IPS-NIHi11 (cell line): ENCODE data around the gene SSR4.
"Not testable (repeated sequence)": the region's sequence is repeated elsewhere in the genome, so short reads cannot be mapped to it uniquely, and the experiment has no call there.

ENCODE experiments used
- DNase-seq: peaks from one replicate; pipeline ENCODE4 v3.0.0; 2012; ENCODE audit warnings: mixed read lengths, low spot score

The SSR4 gene

DNA sequence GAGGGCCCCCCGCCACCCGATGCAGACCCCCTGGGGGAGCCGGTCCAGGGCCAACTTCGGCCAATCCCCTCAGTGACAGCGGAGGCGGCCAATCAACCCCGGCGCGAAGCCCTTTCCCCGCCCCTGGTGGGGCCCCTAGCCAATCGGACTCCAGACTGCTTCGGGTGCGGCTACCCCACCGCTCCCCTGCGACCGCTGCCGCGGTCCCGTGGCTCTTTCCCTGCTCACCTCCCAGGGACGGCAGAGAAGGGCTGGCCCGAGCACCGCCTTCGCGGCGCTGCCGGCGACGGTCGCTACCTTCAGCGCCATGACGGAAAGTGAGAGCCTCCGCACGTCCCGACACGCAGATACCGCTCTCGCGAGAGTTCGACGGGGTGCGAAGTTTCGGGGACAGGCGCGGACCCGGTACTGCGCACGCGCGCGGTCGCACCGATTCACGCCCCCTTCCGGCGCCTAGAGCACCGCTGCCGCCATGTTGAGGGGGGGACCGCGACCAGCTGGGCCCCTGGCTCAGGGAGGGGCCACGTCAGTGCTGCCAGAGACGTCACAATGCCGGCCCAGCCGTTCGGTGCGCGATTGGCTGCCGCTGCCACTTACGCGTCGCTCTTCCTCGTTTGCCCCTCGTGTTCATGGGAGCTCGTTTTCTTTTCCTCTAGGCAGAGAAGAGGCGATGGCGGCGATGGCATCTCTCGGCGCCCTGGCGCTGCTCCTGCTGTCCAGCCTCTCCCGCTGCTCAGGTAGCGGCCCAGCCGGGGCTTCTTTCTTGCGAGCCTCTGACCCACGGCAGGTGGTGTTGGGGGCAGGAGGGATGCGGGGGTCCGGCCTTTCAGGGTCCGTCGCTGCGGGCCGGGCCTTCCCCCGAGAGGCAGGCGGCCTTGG lies at the start of gene SSR4, which contains the start of gene IDH3G:
Gene SSR4, plus strand, starts transcription at position 651 of the 879 bp plus-strand sequence. Its CDS starts 20 bp downstream, at position 671.
Gene IDH3G, minus strand, starts transcription at position 358 of the 879 bp plus-strand sequence. Its CDS starts 49 bp downstream, at position 309.
- peak; percentile 95 for DNase-seq

DNA sequence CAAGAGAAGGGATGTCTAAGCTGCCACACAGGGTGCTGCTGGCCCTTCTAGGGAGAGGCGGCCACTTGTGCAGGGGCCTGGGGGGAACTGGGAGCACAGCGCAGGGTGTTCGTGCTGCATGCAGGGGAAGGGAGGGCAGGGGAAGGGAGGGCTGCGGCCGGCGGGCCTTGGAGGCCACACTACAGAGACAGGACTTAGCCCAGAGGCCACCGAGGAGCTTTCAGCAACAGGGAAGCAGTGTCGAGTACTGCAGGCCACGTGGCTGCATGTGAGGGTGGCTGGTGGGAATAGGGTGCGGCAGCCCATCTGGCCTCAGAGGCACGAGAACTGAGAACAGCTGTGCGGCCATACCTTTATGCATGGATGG lies 49.4 kb upstream of the SSR4 start:
- DNase-seq = not testable (repeated sequence)

DNA sequence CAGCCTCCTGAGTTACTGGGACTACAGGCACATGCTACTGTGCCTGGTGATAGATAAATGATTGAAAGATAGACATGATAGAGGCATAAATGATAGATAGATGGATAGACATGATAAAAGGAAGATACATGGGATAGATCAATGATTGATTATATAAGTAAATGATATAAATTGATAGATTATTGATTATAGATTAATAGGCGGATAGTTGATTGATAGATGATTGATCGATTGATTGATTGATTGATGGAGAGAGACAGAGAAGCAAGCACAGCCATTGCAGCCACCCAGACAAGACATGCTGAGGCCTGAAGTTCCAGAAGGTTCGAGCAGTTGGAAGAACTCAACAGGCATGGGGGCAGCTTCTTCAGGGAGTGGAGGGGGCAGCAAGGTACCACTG lies 48.1 kb upstream of the SSR4 start:
- no peak for DNase-seq

DNA sequence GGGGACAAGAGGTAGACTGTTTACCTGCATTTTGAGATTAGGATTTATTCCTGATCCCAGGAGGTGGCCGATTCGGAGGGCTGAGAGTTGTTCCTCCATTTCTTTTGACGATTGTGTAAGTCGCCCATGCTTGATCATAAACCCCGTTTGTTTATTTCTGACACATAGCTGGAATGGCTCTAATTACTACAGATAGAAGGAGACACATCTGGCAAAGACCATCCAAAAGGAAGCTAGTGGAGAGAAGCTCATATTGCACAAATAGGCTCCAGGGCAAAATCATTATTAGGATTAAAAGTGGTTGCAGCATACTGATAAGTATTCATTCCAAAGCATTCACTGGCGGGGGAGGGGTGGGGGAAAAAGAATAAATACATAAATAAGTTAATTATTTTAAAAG lies 47.5 kb upstream of the SSR4 start:
- not testable (repeated sequence) for DNase-seq

DNA sequence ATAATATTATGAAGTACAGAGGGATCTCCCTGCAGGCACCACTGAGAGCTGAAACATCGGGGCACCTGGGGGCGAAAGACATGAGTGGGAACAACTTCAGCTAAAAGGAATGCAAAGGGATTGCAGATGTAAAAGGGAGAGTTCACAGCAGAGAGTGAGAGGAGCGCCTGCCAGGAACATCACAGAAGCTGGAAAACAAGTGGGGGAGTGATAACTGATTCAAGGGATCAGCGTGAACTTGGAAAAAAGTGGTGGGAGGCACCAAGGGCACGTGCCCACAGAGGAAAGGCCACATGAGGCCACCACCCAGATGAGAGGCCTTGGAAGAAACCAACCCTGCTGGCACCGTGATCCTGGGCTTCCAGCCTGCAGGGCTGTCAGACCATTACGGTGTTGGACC lies 45.5 kb upstream of the SSR4 start:
- not testable (repeated sequence) for DNase-seq

DNA sequence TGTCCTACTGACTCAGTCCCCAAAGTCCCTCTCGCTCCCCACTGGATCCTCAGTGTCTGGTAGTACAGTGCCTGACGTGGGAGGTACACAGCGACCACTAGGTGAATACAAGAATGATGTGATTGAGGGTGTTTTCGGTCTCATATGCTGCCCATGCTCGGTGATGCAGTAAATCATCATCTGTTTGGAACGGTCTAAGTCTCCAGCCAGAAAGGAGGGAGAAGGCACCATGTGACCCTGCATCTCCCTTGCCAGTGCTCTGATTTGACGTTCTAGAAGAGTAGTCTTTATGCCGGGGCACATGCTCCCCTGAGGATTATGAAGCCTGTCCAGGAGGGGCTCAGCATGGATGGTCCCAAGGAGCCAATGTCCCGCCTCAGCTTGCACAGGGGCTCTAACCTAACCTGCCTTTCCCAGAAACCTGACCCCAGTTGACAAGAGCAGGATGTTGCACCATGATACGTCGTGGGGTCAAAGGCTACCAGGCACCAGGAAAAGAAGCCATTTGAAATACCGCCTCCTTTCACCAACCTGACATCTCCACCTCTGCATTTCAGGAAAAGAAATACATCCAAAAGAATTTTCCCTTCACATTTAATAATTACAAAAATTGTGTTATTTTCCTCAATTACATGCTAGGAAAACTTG lies 44.2 kb upstream of the SSR4 start:
- no peak for DNase-seq

DNA sequence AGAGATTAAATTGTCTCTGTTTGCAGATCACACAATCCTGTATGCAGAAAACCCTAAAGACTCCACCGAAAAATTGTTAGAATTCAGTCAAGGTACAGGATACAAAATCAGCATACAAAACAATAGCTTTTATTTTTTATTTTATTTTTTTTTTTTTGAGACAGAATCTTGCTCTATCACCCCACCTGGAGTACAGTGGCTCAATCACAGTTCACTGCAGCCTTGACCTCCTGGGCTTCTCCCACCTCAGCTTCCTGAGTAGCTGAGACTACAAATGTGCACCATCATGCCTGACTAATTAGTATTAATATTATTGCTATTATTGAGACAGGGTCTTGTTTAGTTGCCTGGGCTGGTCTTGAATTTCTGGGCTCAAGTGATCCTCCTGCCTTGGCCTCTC lies 39.3 kb upstream of the SSR4 start:
- no peak for DNase-seq

DNA sequence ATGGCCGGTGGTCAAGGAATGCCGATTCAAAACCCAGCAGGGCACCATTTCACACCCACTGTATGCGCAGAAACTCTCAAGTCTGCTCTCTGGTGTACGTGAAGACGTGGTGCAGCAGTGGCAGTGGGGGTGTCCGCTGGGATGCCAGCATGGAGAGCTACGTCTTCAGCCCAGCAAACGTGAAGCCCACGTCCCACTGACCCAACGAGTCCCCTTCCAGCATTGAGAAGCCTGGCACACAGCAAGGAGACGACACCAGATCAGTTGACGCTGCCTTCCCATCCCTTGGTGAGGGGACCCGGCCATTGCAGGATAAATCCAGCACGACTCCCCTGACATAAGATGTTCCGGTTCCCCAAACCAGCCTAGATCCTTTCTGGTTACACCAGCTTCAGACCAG lies 32.6 kb upstream of the SSR4 start:
- peak; percentile 1 for DNase-seq

DNA sequence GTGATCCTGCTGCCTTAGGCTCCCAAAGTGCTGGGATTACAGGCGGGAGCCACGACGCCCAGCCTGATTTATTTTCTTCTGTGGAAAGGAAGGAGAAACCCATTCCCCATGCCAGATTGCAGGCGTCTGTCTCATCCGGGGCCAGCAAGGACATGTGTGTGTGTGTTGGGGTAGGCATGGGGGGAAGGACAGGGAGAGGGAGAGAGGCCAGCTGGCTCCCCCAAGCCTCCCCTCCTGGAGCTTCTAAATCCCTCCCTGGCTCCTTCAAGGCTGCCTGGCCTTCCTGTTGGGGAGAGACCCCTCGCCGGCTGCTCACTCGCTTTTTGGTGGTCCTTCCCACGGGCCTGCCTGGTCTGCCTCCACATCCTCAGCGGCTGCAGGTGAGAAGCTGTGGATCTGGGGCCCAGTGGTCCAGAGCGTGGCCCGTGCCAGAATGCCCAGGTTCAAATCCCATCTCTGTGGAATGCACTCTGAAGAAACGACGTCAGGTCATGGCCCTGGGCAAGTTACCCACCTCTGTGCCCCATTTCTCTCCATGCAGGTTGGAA lies 31.8 kb upstream of the SSR4 start:
- no peak for DNase-seq

DNA sequence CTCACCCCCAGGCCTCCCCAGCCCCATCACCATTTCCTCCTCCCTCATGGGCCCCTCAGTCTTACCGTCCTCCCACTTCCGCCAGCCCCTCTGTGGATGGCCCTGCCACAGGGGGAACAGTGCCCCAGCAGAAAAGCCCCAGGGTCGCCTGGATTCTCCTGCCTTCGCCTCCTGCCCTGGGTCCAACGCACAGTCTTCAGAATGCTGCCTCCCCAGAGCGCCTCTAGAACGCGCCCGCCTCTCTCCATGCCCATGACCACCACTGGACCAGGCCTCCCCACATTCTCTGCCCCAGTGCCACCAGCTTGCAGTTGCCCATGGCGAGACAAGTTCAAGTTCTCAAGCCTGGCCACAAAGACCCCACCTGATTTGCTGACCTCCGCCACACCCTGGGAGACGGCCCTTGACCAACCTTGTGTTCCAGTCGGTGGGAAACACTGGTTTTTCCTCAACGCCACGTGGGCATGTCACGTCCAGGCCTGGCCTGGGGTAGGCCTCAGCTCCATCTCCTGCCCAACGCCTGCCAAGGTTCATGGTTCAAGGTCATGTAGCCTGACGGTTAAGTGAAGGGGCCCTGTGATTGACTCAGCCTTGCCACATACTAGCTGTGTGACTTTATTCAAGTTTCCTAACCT lies 31.1 kb upstream of the SSR4 start:
- peak; percentile 2 for DNase-seq

DNA sequence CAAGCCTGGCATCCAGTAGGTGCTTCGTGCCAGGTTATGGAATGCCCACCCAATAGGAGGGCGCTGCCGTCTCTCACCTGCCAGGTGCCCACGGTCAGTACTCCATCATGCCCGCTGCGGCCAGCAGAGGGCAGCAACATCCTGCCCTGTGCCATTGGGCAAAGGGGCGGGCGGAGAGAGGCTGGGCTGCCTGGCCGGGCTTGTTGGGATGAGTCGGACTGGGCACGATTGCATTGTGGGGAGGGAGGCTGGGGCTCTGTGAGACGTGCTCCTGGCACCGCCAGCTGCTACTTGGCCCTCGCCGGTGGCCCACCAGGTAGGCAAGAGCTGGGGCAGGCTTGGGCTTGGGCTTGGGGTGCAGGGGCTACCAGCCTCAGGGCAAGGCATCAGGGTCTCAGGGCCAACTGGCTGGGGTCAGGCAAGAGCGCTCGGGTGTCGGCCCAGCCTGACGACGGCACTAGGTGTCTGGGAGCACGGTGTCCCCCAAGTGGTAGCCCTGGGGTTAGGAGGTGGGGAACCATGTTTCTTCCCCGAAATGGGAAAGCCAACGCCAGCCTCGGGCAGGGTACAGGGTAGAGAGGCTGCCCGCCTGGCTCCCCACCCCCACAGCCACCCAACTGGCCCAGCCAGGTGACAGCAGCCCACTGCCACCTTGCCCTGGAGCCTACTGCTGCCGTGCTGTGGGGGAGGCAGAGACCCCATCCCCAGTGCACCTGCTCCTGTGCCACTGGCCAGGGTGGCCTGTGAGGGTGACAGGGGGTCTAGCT lies 30.3 kb upstream of the SSR4 start, which contains the start of gene PLXNB3:
Gene PLXNB3, plus strand, starts transcription at position 261 of the 767 bp plus-strand sequence. CDS start 1,287 bp downstream, outside the sequence.
- peak; percentile 86 for DNase-seq

DNA sequence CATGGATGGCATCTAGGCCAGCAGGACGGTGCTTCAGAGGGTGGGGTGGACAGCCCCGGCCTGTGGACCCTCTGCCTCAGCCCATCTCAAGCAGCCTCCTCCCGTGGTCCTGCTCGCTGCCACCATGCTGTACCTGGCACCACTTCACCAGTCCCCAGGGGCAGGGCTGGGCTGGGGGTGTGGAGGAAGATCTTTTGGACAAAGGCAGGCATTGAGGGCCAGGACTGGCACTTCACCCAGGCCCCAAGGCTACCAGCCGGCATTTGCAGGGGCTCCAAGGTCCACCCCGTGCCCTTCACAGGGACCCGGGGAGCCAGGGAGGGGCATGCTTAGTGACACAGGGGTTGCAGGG lies 29.7 kb upstream of the SSR4 start:
- no peak for DNase-seq

DNA sequence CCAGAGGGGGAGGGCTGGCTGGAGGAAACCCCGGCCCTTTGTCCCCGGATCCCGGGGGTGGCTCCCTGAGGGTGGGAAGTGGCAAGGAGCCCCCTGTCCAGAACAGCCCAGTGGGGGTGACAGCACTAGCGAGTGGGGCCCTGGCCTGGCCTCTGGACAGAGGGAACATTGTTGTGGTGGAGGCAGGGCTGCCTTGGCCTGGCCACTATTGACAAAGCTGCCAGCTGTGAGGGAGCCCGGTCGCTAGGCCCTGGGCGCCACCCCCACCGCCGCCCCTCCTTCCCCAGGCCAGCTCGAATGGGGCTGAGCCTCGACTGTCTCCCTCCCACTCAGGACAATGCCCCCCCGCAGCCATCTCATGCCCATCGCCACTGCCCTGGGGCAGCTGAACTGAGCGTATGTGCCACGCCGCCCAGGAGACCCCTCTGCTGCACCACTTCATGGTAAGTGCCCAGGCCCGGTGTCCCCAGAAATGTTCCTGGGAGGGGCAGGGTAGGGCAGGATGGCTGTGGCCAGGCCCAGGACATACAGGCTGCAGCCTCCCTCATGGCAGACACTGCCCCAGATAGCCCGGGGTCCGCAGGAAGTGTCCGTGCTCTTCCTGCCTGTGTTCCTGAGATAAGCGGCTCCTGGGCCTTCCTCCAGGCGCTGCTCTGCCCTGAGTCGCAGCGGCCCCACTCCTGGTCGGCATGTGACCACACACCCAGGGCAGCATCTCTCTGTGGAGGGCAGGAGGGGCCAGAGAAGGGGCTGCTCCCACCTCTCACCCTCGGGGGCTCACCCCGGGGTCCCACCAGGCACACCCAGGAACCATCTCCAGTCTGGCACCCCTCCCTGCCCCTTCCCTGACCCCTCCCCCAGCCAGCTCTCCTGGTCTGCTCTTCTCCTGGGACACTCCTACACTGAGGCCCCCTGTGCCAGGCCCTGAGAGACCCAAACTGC lies 29.1 kb upstream of the SSR4 start:
- no peak for DNase-seq

DNA sequence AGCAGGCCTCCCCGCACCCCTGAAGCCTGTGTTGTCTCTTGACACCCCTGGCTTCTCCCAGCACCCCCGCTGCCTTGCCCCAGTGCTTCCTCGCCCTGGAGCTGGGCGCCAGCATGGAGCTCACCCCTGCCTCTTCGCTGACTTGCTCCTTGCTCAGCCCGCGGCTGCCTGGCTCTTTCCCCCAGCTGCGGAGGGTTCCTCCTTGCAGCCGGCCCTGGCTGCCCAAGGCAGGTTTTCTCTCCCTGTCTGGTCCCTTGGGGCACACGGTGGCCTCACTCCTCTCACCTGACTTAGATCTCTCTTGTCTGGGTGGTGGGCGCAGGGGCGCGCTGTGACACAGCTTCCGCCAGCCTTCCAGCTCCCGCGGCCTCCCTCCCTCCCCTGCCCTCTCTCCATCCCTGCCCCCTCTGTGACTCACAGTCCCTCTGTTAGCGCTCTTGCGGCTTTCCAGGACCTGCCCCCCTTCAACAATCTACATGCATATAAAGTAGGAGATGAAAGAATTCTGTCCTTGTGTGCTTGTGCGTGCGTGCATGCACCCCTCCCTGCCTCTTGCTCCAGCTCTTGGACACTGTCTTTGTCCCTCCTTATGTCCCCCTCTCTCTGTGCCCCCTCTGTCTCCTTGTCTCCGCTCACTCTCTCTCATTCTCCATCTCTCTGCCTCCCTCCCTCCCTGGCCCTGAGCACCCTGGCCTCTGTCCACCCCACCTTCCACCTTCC lies 28.2 kb upstream of the SSR4 start:
- DNase-seq = no peak

DNA sequence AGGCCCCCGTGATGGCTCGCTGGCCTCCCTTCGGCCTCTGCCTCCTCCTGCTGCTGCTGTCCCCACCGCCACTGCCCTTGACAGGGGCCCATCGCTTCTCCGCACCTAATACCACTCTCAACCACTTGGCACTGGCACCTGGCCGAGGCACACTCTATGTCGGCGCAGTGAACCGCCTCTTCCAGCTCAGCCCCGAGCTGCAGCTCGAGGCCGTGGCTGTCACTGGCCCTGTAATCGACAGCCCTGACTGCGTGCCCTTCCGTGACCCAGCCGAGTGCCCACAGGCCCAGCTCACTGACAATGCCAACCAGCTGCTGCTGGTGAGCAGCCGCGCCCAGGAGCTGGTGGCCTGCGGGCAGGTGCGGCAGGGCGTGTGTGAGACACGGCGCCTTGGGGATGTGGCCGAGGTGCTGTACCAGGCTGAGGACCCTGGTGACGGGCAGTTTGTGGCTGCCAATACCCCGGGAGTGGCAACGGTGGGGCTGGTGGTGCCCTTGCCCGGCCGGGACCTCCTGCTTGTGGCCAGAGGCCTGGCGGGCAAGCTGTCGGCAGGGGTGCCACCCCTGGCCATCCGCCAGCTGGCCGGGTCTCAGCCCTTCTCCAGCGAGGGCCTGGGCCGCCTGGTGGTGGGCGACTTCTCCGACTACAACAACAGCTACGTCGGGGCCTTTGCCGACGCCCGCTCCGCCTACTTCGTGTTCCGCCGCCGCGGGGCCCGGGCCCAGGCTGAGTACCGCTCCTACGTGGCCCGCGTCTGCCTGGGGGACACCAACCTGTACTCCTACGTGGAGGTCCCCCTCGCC lies 27.4 kb upstream of the SSR4 start:
- DNase-seq = peak; percentile 32

DNA sequence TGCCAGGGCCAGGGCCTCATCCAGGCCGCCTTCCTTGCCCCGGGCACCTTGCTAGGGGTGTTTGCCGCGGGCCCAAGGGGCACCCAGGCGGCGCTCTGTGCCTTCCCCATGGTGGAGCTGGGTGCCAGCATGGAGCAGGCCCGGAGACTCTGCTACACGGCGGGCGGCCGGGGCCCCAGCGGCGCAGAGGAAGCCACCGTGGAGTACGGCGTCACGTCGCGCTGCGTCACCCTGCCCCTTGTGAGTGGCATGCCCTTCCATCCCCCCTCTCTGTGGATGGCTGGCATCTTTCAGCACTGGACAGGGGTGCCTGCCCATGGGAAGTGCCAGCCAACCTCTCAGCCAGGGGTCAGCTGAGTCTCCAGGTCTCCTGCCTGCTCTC lies 26.8 kb upstream of the SSR4 start:
- peak; percentile 4 for DNase-seq

DNA sequence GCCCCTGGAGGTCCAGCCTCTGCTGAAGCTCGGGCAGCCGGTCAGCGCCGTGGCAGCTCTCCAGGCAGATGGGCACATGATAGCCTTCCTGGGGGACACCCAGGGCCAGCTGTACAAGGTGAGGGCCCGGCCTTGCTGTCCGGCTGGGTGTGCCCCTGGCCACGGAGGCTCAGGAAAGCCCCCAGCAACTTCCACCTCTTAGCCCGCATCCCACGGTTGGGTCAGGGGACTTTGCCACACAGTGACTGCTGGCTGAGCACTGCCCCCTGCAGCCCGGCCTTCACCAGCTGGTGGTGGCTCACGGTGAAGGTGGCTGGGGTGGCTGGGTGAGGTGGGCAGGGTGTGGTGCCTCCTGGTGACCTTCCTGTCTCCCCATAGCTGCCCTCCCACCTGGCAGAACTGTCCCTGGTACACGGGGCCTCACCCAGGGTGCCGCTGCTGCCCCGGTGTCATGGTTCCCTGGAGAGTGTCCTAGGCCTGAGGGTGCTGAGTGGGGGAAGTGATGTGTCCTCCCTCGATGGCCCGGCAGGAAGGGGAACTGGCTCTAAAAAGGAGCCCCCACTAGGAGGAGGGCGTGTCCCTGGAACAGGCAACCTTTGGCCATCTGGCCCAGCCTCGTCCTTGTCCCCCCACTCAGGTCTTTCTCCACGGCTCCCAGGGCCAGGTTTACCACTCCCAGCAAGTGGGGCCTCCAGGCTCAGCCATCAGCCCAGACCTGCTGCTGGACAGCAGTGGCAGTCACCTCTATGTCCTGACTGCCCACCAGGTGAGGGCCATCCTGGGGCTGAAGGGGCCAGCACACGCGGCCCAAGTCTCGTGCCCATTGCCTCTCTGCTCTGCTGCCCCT lies 25.9 kb upstream of the SSR4 start:
- DNase-seq = no peak
